ENCODE data around the gene SH3BP1.

Gene SH3BP1

DNA sequence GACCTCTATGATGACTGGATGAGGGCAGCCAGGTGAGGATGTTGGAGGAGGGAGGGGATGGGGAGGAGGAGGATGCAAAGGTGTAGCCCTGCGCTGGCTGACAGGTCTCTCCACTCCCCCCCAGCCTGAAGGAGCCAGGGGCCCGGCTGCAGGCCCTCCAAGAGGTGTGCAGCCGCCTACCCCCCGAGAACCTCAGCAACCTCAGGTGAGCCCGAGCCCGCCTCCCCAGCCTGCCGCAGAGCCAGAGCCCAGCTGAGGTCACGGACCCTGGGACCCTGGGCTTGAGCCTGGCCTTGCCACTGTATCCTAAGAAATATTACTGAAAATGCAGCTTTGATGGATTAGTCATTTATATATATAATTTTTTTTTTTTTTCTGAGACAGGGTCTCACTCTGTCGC lies 7.8 kb downstream of the SH3BP1 start:
- H3K9me2 ChIP-seq (replicated peaks; ENCODE audit: control insufficient read depth, low read length), result no peaks in the 10 kb centered on the region
- H3K4me2 ChIP-seq (ENCODE audit: low read length), result no peak overlapping the region
- no peak overlapping the region for H3K27ac ChIP-seq (ENCODE audit: low read depth, low read length)
- H3K4me1 ChIP-seq (ENCODE audit: control insufficient read depth, low read length), result peaks cover 3% of the 10 kb centered on the region; the same call in 1 of the 2 replicates
- no peaks in the 10 kb centered on the region for H3F3A ChIP-seq (ENCODE audit: control insufficient read depth, insufficient read depth)
- H3K9me3 ChIP-seq (ENCODE audit: control insufficient read depth, insufficient read depth, low read length), result no peaks in the 10 kb centered on the region
- TF ChIP-seq, protein P1, sequence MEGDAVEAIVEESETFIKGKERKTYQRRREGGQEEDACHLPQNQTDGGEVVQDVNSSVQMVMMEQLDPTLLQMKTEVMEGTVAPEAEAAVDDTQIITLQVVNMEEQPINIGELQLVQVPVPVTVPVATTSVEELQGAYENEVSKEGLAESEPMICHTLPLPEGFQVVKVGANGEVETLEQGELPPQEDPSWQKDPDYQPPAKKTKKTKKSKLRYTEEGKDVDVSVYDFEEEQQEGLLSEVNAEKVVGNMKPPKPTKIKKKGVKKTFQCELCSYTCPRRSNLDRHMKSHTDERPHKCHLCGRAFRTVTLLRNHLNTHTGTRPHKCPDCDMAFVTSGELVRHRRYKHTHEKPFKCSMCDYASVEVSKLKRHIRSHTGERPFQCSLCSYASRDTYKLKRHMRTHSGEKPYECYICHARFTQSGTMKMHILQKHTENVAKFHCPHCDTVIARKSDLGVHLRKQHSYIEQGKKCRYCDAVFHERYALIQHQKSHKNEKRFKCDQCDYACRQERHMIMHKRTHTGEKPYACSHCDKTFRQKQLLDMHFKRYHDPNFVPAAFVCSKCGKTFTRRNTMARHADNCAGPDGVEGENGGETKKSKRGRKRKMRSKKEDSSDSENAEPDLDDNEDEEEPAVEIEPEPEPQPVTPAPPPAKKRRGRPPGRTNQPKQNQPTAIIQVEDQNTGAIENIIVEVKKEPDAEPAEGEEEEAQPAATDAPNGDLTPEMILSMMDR (IDR thresholded peaks at IDR 0.05; ENCODE audit: low read depth, low read length, poor library complexity, severe bottlenecking), result no peak
- TF ChIP-seq EZH2phosphoT487 (IDR thresholded peaks at IDR 0.05; ENCODE audit: borderline replicate concordance, low read length), result no peak
- H3K36me3 ChIP-seq (ENCODE audit: control insufficient read depth, low read length), result peaks cover 67% of the 10 kb centered on the region
- H3K79me2 ChIP-seq (ENCODE audit: control insufficient read depth, low read length), result no peaks in the 10 kb centered on the region
- H3K27me3 ChIP-seq (ENCODE audit: control insufficient read depth, low read length), result no peaks in the 10 kb centered on the region
- H4K20me1 ChIP-seq (ENCODE audit: control insufficient read depth, insufficient read depth, low read depth, low read length), result no peaks in the 10 kb centered on the region
- H3K4me3 ChIP-seq (ENCODE audit: low read length), result no peak overlapping the region

DNA sequence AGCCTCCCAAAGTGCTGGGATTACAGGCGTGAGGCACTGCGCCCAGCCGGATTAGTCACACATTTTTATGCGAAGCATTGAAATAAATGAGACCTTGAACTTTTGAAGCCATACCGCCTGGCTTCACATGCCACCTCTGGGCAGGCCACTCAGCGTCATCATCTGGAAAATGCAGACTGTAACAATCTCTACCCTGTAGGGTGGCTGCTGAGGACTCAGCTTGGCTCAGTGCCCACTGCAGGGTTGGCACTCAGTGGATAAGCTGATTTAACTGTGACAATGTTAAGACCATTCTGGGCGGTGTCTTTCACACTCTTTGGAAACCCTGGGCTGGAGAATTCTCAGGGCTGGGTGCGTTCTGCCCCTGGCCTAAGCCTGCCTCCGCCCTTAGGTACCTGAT lies 8.5 kb downstream of the SH3BP1 start:
- Histone ChIP-seq H4K20me1 (ENCODE audit: control insufficient read depth, insufficient read depth, low read depth, low read length) (no peaks in the 10 kb centered on the region), H3K27ac (ENCODE audit: low read depth, low read length) (no peak overlapping the region), H3K4me3 (ENCODE audit: low read length) (no peak overlapping the region), H3K9me2 (replicated peaks; ENCODE audit: control insufficient read depth, low read length) (no peaks in the 10 kb centered on the region), H3K36me3 (ENCODE audit: control insufficient read depth, low read length) (peaks cover 66% of the 10 kb centered on the region), H3K79me2 (ENCODE audit: control insufficient read depth, low read length) (no peaks in the 10 kb centered on the region), H3F3A (ENCODE audit: control insufficient read depth, insufficient read depth) (no peaks in the 10 kb centered on the region), H3K9me3 (ENCODE audit: control insufficient read depth, insufficient read depth, low read length) (no peaks in the 10 kb centered on the region), H3K4me1 (ENCODE audit: control insufficient read depth, low read length) (peaks cover 3% of the 10 kb centered on the region; the same call in 1 of the 2 replicates), H3K27me3 (ENCODE audit: control insufficient read depth, low read length) (no peaks in the 10 kb centered on the region), H3K4me2 (ENCODE audit: low read length) (no peak overlapping the region)
- TF ChIP-seq EZH2phosphoT487 (IDR thresholded peaks at IDR 0.05; ENCODE audit: borderline replicate concordance, low read length), result no peak
- TF ChIP-seq, protein P1 (IDR thresholded peaks at IDR 0.05; ENCODE audit: low read depth, low read length, poor library complexity, severe bottlenecking), result no peak

DNA sequence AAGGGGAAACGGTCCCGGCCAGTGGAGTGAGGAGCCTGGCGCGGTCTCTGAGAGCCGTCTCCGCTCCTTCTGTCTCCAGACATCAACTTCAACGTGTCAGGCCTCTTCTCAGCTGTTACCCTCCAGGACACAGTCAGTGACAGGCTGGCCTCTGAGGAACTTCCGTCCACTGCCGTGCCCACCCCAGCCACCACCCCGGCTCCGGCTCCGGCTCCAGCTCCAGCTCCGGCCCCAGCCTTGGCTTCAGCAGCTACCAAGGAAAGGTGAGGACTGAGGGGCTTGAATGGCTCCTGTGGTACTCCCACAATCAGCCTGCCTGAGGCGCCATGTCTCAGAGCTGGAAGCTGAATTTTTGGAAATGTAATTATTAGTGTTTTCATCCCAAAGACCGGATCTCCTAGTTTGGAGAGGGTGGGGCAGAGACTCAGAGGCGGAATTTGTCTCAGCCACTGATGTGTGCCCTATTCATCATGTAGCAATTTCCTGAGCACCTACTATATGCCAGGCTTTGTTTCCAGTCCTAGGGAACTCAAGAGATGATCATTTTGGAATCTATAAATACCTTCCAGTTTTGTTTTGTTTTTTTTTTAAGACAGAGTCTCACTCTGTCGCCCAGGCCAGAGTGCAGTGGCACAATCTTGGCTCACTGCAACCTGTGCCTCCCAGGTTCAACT lies 11.1 kb downstream of the SH3BP1 start:
- Histone ChIP-seq H3F3A (ENCODE audit: control insufficient read depth, insufficient read depth) (no peaks in the 10 kb centered on the region), H4K20me1 (ENCODE audit: control insufficient read depth, insufficient read depth, low read depth, low read length) (no peaks in the 10 kb centered on the region), H3K4me3 (ENCODE audit: low read length) (no peak overlapping the region), H3K4me2 (ENCODE audit: low read length) (no peak overlapping the region), H3K9me2 (replicated peaks; ENCODE audit: control insufficient read depth, low read length) (no peaks in the 10 kb centered on the region), H3K27ac (ENCODE audit: low read depth, low read length) (no peak overlapping the region), H3K79me2 (ENCODE audit: control insufficient read depth, low read length) (no peaks in the 10 kb centered on the region), H3K9me3 (ENCODE audit: control insufficient read depth, insufficient read depth, low read length) (no peaks in the 10 kb centered on the region), H3K36me3 (ENCODE audit: control insufficient read depth, low read length) (peaks cover 53% of the 10 kb centered on the region), H3K4me1 (ENCODE audit: control insufficient read depth, low read length) (0 out of 2 replicates have a peak, but pooled peaks cover under 1% of the 10 kb centered on the region), H3K27me3 (ENCODE audit: control insufficient read depth, low read length) (no peaks in the 10 kb centered on the region)
- TF ChIP-seq, protein P1 (IDR thresholded peaks at IDR 0.05; ENCODE audit: low read depth, low read length, poor library complexity, severe bottlenecking), result no peak
- no peak for TF ChIP-seq EZH2phosphoT487 (IDR thresholded peaks at IDR 0.05; ENCODE audit: borderline replicate concordance, low read length)
